Panc1 (cell line): Measurements from ENCODE around the gene SARDH. TPM values are rescaled to one million over a fixed set of nuclear protein-coding genes. Genes with fewer than 3 reads are reported as not detected.

Source experiments
- ATAC-seq: fragments of 200-7000 bp; cut with Tn5 transposase; 2 replicates; pipeline ENCODE4 v1.9.1; 2020; ENCODE audit warnings: mild to moderate bottlenecking, moderate library complexity
- BruUV-seq: library from RNA; stranded (reverse); fragments of 400-500 nt; replicated peaks from 2 replicates; lab custom pipeline; 2021; lab: Mats Ljungman, UMichigan
- CTCF ChIA-PET: fragments of 300-600 bp; sonication (Branson Sonifier 250); formaldehyde crosslinking; loops from one replicate; lab custom pipeline; 2022; ENCODE audit warnings: antibody characterized with exemption; lab: Charles Lee
- POLR2A ChIA-PET: fragments of 300-600 bp; sonication (Branson Sonifier 250); formaldehyde crosslinking; loops from one replicate; lab custom pipeline; 2022; ENCODE audit warnings: antibody characterized with exemption; lab: Charles Lee
- DNase-seq: peaks from one replicate; pipeline ENCODE4 v3.0.0-alpha.2; 2010; ENCODE audit warnings: low read depth, low spot score
- H3K27ac ChIP-seq: 2 replicates; pipeline ENCODE4 v1.5.1; 2011; ENCODE audit warnings: mild to moderate bottlenecking, low read length, inconsistent platforms
- H3K27me3 ChIP-seq: fragments of 200-500 bp; sonication (Bioruptor generic); 2 replicates; pipeline ENCODE4 v1.6.0; 2014; ENCODE audit warnings: low read length, inconsistent platforms; ENCODE audit not compliant: control insufficient read depth, insufficient read depth
- H3K36me3 ChIP-seq: fragments of 200-500 bp; sonication (Bioruptor generic); 2 replicates; pipeline ENCODE4 v1.5.1; 2014; ENCODE audit warnings: inconsistent platforms, mild to moderate bottlenecking, low read length, moderate library complexity; ENCODE audit not compliant: control insufficient read depth, insufficient read depth
- H3K4me1 ChIP-seq: 2 replicates; pipeline ENCODE4 v1.5.1; 2011; ENCODE audit warnings: inconsistent platforms, mild to moderate bottlenecking, low read length, moderate library complexity; ENCODE audit not compliant: control insufficient read depth, insufficient read depth
- H3K4me3 ChIP-seq, 2 experiments: 2 replicates each; pipeline ENCODE4 v1.5.1; 2011 to 2012; ENCODE audit warnings: low read depth in 2 of 2, low read length in 2 of 2, mild to moderate bottlenecking in 2 of 2, inconsistent platforms in 1 of 2, moderate library complexity in 1 of 2
- H3K9me3 ChIP-seq: fragments of 200-500 bp; sonication (Bioruptor generic); 2 replicates; pipeline ENCODE4 v1.5.1; 2014; ENCODE audit warnings: low read depth, mild to moderate bottlenecking, inconsistent platforms, low read length, moderate library complexity; ENCODE audit not compliant: control insufficient read depth, insufficient read depth
- CTCF ChIP-seq: fragments of 450-650 bp; IDR thresholded peaks from 2 replicates; pipeline ENCODE4 v1.5.1; 2017; ENCODE audit warnings: mild to moderate bottlenecking
- POLR2AphosphoS5 ChIP-seq: IDR thresholded peaks from 2 replicates; pipeline ENCODE4 v1.6.1; 2012; ENCODE audit warnings: mild to moderate bottlenecking, low read depth, low read length, moderate library complexity
- REST ChIP-seq, 2 experiments: IDR thresholded peaks; 2 replicates each; pipeline ENCODE4 v1.6.1; 2011 to 2012; ENCODE audit warnings: low read depth in 2 of 2, control low read depth in 1 of 2, low read length in 1 of 2, mild to moderate bottlenecking in 1 of 2, moderate library complexity in 1 of 2; ENCODE audit not compliant: insufficient read depth in 1 of 2
- SIN3A ChIP-seq: IDR thresholded peaks from 2 replicates; pipeline ENCODE4 v1.6.1; 2012; ENCODE audit warnings: low read depth, mild to moderate bottlenecking, low read length, moderate library complexity, borderline replicate concordance; ENCODE audit not compliant: insufficient read depth
- TCF7L2 ChIP-seq: IDR thresholded peaks from 2 replicates; pipeline ENCODE4 v1.6.1; 2011; ENCODE audit warnings: mild to moderate bottlenecking, low read depth, low read length, inconsistent platforms
- in situ Hi-C: cut with HindIII; loops from 2 replicates; pipeline ENCODE4 v1.10.0; 2016; ENCODE audit warnings: low sequenced_read_pairs, low pct_unique_long_range_greater_than_20kb
- intact Hi-C: fragments of 100-400 bp; cut with micrococcal nuclease; formaldehyde crosslinking; loops from one replicate; pipeline ENCODE4 v1.10.0; 2022; ENCODE audit not compliant: unreplicated experiment
- total RNA-seq: library from RNA; stranded (reverse); gene quantifications from one replicate; pipeline ENCODE4 v1.2.1, GENCODE V29; 2021; ENCODE audit not compliant: unreplicated experiment

SARDH gene
- total RNA-seq, 1 experiment from 2014 or later: 0.13 TPM

- no peak overlapping the region for H3K4me3 ChIP-seq
- ATAC-seq (no peak), DNase-seq (no peak)
- BruUV-seq: no TSS peak
- H3K4me1 ChIP-seq: no peaks in the 10 kb centered on the region
- POLR2A ChIA-PET: no interaction called here
- CTCF ChIA-PET: no interaction called here
- H3K27me3 ChIP-seq: no peaks in the 10 kb centered on the region
- no peak for TF ChIP-seq POLR2AphosphoS5
- no peak for TF ChIP-seq REST (IDR thresholded peaks at IDR 0.05; ENCODE audit: insufficient read depth in 1 of 2, low read depth in 2 of 2, low read length in 1 of 2)
- H3K27ac ChIP-seq: no peak overlapping the region
- no peaks in the 10 kb centered on the region for H3K36me3 ChIP-seq
- no peaks in the 10 kb centered on the region for H3K9me3 ChIP-seq
- intact Hi-C loops (no loop called here), in situ Hi-C loops (no loop called here)
These were observed 73.7 kb downstream of the SARDH start for GRCh38 chr9:133664173-133665050.

- no peaks in the 10 kb centered on the region; the same call in 1 of the 2 replicates for H3K27me3 ChIP-seq
- H3K4me3 ChIP-seq: no peak overlapping the region
- intact Hi-C loops: no loop called here
- DNase-seq (no peak), ATAC-seq (no peak)
- H3K27ac ChIP-seq: no peak overlapping the region
- BruUV-seq: no TSS peak
- POLR2A ChIA-PET: no interaction called here
- H3K4me1 ChIP-seq: no peaks in the 10 kb centered on the region
- TF ChIP-seq REST (IDR thresholded peaks at IDR 0.05; ENCODE audit: insufficient read depth in 1 of 2, low read depth in 2 of 2, low read length in 1 of 2): no peak
- TF ChIP-seq POLR2AphosphoS5: no peak
- no peak for TF ChIP-seq SIN3A
- TF ChIP-seq CTCF: no peak
- TF ChIP-seq TCF7L2: no peak
- CTCF ChIA-PET: no interaction called here
- in situ Hi-C loops: no loop called here
- H3K36me3 ChIP-seq: no peaks in the 10 kb centered on the region
- no peaks in the 10 kb centered on the region for H3K9me3 ChIP-seq
These were observed 76.2 kb downstream of the SARDH start for GRCh38 chr9:133661846-133662540.
